NCI-H2196 treated with DMSO at 0.1 percent for 48 hours (cell line): ENCODE results near the gene GPATCH2L.

Source experiments
- DNase-seq: peaks from one replicate; lab custom pipeline; 2025; ENCODE audit not compliant: unreplicated experiment; lab: John Stamatoyannopoulos, UW

Gene GPATCH2L

DNA sequence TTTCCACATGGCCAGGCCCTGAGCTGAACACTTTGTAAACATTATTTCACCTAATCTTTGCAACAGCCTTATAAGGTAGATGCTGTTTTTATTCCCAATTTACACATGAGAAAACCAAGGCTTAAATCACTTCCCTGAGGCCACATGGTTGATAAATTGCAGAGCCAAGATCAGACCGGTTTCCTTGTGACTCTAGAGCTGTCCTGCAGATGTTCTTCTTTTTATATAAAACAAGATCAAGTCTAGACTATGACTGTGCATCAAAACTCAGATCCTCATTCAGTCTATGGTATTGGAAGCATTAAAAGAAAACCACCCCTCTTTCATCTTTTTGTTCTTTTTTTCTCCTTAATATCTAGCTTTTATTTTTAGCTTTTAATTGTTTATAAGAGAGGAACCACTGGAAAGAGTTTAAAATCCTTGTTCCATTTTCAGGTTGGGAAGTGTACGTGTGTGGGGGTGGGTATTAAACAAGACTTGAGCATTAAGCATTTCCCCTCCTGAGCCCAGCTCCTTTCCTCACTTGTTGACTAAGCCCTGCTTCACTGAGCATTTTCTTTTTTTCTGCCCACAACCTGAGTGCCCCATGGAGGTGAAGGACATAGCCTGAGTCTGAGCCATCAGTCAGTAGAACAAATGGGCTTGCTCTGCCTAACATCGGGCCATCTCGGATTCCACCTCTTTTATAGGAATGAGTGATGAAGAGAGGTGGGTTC is 45.4 kb downstream of the GPATCH2L start:
- DNase-seq, result no peak

DNA sequence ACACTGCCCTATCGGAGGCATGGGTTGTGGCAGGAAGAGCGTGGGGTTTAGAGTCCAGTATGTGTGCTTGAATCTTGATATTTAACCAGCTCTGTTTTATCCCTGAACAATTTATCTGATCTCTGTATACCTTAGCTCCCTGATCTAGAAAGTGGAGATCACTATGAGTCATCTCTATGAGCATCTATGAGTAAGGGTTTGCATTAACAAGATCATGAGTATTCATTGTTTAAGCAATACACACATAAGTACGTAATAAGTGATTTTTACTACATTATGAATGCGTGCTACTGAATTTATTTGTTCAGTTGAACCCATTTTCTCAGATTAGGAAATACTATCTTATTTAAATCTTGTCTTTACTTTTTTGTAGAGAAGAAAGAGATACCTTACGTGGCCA is 49.4 kb downstream of the GPATCH2L start:
- DNase-seq, result no peak

DNA sequence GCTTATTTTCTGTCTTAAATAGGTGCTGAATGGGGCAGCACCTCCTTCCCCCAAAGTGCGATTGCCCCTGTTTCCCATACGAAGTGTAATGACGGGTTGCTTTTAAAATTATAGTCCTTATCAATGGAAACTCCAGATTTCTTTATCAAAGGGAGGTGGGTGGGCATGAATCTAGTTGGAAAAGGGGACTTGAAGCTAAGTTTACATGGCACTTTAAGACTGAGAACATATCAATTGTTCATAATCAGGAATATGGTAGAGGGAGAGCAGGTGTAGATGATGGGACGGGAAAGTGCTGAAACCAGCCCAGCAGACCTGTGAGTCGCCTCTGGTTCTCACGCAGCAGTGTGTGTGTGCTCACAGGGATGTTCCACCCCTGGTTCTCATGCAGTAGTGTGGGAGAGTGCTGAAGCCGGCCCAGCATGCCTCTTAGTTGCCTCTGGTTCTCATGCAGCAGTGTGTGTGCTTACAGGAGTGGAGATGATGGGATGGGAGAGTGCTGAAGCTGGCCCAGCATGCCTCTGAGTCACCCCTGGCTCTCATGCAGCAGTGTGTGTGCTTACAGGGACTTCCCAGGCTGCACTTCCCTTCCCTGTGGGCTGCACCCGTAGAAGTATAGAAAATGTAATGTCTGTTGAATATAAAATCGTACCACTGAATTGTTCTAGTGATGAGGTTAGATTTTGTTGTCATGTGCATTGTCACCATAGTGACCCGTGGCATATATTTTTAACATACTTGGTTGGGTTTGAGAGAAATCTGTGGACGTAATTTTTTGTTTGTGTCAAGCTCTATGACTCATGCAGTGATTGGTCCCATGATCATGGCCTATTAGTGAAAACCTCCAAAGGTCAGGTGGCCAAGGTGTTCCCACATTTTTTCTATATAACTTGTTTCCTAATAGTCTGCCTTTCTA is 51.6 kb downstream of the GPATCH2L start:
- DNase-seq, result no peak

DNA sequence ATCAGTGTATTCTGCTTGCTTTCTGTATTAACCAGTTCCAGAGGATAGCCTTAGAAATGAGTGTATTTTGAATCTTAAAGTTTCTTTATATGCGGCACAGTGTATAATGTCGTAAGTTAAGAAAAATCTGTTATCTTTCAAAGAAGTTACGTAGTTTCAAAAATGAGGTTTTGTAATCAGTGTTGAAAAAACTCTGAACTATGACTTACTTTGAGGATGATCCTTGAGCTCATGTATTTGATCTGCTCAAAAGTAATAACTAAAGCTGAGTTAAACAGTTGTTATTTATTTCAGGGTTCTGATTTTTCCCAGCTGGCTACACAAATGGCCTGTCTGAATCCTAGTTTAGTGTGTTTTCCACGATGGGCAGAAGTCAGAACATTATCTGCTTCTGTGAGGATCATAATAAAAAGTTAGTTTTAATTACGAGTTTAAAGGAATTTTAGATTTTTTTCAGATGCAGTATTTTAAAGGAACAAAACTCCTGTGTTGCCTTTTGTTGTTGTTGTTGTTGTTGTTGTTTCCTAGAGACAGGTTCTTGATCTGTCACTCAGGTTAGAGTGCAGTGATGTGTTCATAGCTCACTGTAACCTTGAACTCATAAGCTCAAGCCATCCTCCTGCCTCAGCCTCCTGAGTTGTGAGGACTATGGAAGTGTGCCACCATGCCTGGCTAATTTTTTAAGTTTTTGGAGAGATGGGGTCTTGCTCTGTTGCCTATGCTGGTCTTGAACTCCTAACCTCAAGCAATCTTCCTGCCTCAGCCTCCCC is 52.9 kb downstream of the GPATCH2L start:
- DNase-seq, result no peak

DNA sequence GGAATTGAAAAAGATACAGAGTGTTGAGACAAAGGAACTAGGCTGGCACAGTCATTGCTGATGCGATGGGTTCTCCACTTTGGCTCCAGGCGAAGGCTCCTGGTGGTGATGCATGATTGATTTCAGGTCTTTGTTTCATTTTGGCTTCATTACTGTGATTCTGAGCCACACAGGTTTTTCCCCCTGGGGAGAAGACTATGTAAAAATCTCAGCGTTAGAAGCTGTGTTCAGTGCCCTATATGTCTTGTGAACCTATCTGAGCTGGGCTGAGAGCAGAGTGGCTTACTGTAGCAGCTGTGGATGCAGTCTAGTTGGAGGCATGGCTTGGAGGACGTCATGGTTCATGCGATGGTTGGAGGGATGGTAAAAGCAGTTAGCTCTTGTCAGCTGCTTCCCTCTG is 54.0 kb downstream of the GPATCH2L start:
- DNase-seq, result no peak

DNA sequence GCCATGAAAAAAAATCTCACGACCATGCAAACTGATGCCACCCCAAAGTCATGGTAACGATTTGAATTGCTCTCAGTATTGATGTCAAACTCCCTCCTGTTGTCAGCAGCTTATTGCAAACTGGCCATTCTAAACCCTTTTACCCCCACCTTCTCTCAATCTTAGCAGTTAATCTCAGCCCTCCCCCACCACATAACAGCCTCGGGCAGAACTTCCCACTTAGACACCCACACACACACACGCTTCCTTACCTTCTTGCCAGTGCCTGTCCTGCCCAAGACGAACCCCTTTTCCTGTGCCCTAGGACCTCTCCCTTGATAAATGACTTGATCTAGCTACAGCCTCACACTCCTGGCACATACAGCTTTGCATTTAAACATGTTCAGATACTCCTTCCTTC is 56.6 kb downstream of the GPATCH2L start:
- no peak for DNase-seq

DNA sequence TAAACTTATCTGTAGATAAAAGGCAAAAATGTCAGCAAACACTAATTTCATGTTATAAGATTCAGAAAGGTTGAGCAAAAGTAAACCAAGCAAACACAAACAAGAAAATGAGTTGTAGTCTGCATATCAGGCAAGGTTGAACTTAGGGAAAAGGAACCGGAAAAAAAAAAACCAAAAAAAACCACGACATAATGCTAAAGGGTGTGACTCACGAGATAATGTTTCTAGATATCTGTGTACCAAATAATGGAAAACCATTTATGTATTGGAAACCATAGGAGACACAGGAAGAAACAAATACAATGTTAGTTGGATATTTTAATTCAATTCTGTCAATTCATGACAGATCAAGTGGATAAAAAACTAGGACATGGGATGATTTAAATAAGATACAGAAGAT is 60.5 kb downstream of the GPATCH2L start:
- DNase-seq, result no peak

DNA sequence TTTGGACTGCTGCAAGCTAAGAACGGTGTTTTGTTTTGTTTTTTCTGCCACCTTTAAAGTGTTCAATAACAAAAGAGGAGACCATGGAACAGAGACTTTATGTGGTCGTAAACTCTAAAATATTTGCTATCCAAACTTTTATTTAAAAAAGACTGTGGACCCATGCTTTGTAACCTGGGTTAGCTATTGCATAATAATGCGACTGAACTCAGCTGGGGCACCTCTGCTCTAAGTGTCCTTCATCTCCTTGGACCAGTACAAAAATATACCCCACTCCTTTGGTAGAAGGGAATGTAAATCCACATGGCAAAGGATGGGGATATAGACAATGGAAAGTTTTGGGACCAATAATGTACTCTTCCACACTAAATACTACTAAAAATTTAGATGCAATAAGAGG is 65.5 kb downstream of the GPATCH2L start:
- no peak for DNase-seq

DNA sequence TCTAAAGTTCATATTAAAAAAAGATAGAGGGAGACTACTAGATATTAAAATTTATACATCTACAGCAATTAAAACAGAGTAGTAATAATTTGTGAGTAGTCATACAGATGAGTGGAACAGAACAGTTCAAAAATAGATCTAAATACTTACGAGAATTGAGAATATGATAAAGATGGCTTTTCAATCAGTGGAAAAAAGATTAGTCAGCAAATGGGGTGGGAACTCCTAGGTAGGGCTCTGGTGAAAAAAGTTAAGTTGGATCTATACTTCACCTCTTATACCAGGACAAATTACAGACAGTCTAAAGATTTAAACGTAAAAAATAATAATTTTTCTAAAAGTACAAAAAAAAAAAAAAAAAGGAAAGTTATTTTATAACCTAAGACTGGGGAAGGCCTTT is 66.9 kb downstream of the GPATCH2L start:
- DNase-seq, result no peak

DNA sequence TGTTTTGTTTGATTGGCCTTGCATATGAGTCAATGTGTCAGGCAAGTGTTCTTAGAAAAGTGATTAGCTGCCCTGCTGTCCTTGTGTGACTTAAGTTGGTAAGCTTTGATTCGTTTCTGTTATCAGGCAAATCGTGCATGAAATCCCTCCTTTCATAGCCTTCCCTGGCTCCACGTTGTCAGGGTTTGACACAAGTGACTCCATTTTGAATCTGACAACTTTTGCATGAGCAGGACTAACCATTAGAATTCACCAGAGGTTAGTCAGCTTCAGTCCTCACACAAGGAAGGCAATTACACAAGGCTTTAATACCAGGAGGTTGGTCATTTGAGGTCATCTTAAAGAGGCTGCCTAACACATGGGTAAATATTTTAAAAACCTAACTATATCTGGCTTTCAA is 68.2 kb downstream of the GPATCH2L start:
- no peak for DNase-seq

DNA sequence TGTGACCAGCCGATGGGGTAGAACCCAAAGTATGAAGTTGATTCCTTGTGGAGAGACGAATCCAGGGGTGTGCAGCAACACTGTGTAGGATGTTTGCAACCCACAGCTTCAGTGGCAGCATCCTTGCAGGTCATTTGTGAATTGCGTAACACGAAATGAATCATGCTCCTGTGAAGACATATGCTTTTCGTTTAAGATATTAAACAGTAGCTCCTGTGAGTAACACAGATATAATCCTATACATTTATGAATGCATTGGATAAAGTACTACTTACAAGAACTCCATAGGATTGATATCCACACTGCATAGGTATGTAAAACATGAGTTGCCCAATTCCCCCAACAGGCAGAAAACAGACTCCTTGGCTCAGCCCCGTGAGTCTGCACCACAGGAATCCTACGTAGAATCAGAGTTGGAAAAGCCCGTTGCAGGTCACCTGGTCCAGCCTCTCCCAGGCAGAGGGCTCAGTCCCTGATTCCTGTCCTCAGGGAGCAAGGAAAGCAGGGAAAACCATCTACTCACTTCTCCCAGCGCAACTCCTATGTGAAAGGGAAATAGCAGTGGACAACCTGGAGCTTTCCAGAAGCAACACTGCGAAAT is 75.8 kb downstream of the GPATCH2L start:
- DNase-seq, result no peak

DNA sequence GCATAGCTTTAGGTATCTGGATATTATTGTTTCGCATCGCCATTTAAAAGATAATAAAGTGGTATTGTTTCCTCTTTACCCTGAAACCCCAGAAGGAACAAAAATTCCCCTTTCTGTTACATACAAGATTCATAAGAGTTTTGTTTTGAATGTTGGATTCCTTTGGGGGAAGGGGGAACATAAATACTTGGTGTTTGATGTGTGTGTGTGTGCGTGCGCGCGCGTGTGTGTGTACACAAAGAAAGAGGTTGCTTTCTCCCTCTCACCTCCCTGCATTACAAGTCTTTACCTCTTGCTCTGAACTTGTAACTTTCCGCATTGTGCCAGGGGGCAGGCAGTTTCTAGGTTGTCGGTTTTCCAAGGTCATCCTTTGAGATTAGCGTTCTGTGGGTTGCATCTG is 76.4 kb downstream of the GPATCH2L start:
- DNase-seq, result no peak

DNA sequence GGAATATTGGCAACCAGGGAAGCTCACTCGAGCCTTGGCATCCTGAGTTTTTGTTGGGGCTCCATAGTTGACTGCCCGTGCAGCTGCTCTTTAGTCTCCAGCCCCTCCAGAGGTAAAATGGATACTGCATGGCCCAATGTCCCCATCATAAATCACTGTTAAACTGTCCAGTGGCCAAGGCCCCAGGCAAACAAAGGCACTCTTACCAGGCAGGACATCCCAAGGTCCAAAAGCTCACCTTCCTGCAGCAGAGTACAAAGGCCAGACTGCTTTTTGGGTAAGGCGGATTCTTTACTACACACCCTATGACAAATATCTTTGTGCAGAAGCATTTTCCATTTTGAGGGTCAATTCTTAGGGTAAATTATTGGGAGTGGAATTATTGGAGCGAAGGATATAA is 81.1 kb downstream of the GPATCH2L start:
- no peak for DNase-seq

DNA sequence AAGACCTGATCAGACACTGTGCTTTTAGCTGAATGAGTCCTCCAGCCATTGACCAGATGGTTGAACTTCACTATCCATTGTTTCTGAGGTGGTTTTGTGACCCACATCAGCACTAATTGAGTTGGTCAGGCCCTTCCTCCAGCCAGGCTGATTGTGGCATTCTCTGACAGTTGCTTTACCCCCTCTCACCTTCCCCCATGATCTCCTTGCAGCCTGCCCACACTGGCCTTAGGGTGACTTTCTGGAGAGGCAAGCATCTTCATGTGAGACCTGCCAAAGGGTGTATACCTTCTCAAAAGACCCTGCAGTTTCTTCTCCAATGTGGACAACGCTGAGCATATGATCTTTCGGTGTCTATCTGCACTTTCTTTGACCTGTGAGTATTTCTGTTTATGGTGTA is 83.9 kb downstream of the GPATCH2L start:
- DNase-seq, result no peak

DNA sequence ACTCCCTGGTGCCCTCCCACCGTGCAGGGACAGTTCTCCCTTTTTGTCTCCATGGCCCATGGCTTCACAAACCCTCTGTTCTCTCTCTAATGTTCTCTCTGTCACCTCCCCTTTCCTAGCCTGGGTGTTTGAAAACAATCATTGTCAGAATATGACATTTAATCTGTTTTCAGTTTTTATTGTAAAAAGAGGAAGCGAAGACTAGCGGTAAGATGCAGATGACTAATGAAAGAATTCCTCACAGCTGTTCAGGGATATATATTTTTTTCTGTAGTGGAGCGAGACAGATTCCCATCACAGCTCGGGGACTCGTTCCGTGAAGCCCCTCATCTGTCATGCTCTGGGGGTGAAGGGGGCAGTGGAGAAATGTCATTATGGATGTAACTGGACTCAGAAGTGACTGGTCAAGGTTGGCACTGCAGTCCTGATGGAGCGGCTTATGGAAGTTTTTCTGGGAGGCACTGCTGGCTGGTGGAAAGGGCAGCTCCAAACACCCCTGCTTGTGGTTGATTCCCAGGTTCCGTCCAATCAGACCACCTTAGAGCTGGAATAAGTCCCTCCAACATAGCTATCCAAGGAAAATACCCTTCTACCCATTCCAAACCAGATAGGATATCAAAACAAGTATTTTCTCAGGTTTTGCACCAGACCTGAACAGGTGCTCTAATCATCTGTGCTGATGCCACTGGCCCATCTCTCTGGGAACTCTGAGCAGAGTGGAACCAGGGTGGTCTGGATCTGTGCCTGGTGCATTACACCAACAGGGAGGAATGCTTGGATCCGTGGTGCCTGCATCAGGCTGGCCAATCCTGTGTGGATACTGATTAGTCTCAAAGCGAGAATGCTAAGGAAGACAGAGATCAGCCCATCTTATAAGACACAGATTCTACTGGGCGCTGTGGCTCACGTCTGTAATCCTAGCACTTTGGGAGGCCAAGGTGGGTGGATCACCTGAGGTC is 84.7 kb downstream of the GPATCH2L start:
- no peak for DNase-seq

DNA sequence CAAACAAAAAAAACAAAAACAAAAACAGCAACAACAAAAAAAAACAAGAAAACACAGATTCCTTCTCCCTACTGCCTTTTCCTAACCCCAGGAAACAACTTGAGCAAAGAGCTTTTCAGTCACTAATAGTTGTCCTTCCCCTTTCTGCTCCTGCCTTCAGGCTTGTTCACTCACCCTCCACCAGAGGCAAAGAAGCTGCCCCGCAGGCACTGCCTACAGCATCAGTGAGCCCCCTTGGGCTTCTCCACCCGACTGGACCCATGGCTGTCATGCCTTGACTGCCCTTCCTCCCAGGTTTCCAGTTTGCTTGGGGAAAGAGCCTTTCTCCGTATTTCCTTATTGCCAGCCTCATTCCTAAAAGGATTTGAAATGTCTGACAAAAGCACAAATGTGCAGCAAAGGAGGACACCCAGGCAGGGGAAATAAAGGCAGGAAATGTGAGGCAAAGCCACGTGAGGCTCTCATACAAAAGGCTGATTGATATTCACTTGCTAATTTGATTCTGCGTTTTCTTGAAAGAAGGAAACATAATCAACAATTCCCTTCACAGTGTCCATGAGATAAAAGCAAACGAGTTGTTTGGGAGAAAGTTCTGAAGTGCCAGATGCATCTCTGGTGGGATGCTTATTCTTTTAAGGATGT is 85.7 kb downstream of the GPATCH2L start:
- DNase-seq, result no peak

DNA sequence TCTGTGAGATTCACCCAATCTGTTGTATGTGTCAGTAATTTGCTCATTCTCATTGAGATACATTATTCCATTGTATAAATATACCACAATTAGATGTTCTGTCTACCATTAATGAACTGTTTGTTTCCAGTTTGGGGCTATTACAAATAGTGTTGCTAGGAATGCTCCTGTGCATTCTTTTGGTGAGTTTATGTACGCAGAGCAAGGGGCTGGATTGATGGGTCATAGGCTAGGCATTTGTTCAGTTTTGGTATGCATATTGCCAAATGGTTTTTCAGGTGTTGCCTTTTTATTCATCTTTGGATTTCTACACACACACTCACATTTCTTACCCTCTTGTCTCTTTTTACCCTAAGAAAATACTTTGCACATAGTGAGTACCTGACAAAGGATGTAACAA is 93.4 kb downstream of the GPATCH2L start:
- no peak for DNase-seq

DNA sequence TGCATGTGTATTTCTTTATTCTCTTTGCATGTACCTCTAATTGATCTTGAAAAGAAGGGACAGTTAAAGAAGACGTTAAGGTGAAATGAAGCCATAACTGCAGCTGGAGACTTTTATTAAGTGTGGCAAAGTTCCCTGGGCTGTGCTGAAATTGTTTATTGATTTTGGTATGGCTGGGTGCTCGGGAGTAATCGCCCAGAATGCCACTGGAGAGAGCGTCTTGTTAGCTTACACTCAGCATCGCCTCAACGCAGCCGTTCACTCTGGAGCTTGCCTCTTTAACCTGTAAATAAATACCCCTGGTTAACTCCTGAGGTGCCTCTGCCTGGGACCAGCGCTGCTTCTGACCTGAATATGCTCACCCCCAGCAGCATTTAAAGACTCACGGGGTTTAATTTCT is 98.6 kb downstream of the GPATCH2L start:
- no peak for DNase-seq

DNA sequence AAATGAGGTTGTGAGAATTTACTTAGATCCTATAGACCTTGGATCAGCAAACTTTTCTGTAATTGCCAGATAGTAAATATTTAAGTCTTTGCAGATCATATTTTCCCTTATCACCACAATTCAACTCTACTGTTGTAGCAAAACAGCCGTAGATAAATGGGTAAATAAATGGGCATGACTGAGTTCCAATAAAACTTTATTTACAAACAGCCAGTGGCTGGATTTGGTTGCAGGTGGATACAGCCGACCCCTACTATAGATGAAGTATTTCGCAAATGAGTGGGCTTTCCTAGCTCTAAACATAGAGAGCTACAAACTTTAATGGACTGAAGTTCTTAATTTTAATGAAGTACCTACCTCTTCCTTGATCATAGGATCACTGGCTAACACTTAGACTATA is 100.7 kb downstream of the GPATCH2L start:
- no peak for DNase-seq

DNA sequence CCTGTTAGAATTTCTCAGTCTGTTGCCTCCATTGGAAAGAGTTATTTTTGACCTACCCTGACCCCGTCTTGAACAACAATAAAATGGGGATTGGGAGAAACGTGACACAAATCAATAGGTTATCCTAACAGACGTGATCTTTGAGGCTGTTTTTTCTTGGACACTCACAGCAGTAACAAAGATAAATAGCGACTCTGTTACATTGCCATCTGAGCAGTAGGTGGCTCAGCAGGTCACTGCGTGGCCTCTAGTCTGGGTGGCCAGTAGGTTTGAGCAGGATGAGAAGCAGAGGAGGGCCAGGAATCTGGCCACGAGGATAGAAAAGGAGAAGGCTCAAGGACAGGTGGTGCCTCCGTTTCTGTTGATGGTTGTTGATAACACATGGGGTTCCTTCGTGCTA is 101.4 kb downstream of the GPATCH2L start:
- no peak for DNase-seq
